ENCODE measurements around the gene TMEM151A.
A peak's percentile ranks its signal among the peaks of the same experiment; 100 is the strongest.
"Not testable (repeated sequence)": the region's sequence is repeated elsewhere in the genome, so short reads cannot be mapped to it uniquely, and the experiment has no call there.

The TMEM151A gene

GRCh38 chr11:66267379-66268243 lies 24.1 kb upstream of the TMEM151A start:
- peak; percentile 56 for DNase-seq

GRCh38 chr11:66268244-66268951 lies 23.3 kb upstream of the TMEM151A start, which contains the start of gene RAB1B:
Gene RAB1B, plus strand, starts transcription at chr11:66268639. Its CDS starts 41 bp downstream, at chr11:66268680.
- peak; percentile 97 for DNase-seq

GRCh38 chr11:66268952-66269905 lies 22.5 kb upstream of the TMEM151A start:
- DNase-seq, result peak; percentile 8

GRCh38 chr11:66271816-66272215 lies 19.9 kb upstream of the TMEM151A start:
- DNase-seq, result no peak

- no peak for DNase-seq
These were observed 19.1 kb upstream of the TMEM151A start for GRCh38 chr11:66272596-66272995.

GRCh38 chr11:66274219-66274618 lies 17.5 kb upstream of the TMEM151A start:
- DNase-seq, result no peak

GRCh38 chr11:66275396-66275795 lies 16.3 kb upstream of the TMEM151A start:
- no peak for DNase-seq

GRCh38 chr11:66275984-66276612 lies 15.6 kb upstream of the TMEM151A start:
- DNase-seq, result no peak

- not testable (repeated sequence) for DNase-seq
These were observed 15.1 kb upstream of the TMEM151A start for GRCh38 chr11:66276619-66277018.

GRCh38 chr11:66277064-66277463 lies 14.6 kb upstream of the TMEM151A start:
- not testable (repeated sequence) for DNase-seq

GRCh38 chr11:66277471-66278362 lies 14.0 kb upstream of the TMEM151A start, which contains the start of gene CNIH2:
Gene CNIH2, plus strand, starts transcription at chr11:66278175. Its CDS starts 282 bp downstream, at chr11:66278457.
- no peak for DNase-seq

- DNase-seq, result no peak
These were observed 13.2 kb upstream of the TMEM151A start for GRCh38 chr11:66278363-66279091.

GRCh38 chr11:66279092-66279734 lies 12.5 kb upstream of the TMEM151A start:
- DNase-seq, result no peak

GRCh38 chr11:66280428-66280827 lies 11.3 kb upstream of the TMEM151A start:
- no peak for DNase-seq

GRCh38 chr11:66281001-66281400 lies 10.7 kb upstream of the TMEM151A start:
- DNase-seq, result no peak

GRCh38 chr11:66281776-66282467 lies 9.8 kb upstream of the TMEM151A start:
- no peak for DNase-seq

GRCh38 chr11:66282468-66283455 lies 8.9 kb upstream of the TMEM151A start:
- peak; percentile 79 for DNase-seq

Measured in GF-D8 (cell line).